ENCODE data around the gene PIK3CA.

Gene PIK3CA

DNA sequence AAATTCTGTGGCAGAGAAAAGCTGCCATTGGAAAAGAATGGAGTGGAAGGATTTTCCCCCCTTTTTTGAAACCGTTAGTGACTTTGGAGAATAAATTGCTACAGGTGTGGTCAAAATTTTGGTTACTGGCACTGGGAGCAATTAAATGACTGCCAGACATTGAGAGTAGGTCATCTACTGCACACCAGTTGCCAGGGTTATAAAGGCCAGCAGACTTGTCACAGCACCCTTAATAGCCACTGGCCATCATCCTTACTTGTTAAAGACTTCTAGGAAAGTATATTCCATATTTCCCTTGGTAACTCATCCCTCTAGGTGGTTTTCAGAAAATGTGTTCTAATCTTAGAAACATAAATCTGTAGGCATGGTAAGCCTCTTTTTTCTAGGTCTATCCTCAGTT is 8.0 kb downstream of the PIK3CA start:
- FAIRE-seq, result peak; percentile 33
- no peak for DNase-seq (ENCODE audit: insufficient read length, low spot score)
- no peak for TF ChIP-seq POLR2AphosphoS5 (IDR thresholded peaks at IDR 0.05; ENCODE audit: low read depth, low read length)
- no peak for TF ChIP-seq SPI1 (IDR thresholded peaks at IDR 0.05; ENCODE audit: low read depth, low read length)
- no peak for TF ChIP-seq POU2F2 (IDR thresholded peaks at IDR 0.05; ENCODE audit: low read depth, low read length)
- TF ChIP-seq TAF1 (IDR thresholded peaks at IDR 0.05; ENCODE audit: low read depth, low read length), result no peak
- TF ChIP-seq PAX5 (IDR thresholded peaks at IDR 0.05; ENCODE audit: insufficient read depth, low read length, severe bottlenecking), result no peak
- TF ChIP-seq POLR2A (IDR thresholded peaks at IDR 0.05; ENCODE audit: low read depth, low read length), result no peak

DNA sequence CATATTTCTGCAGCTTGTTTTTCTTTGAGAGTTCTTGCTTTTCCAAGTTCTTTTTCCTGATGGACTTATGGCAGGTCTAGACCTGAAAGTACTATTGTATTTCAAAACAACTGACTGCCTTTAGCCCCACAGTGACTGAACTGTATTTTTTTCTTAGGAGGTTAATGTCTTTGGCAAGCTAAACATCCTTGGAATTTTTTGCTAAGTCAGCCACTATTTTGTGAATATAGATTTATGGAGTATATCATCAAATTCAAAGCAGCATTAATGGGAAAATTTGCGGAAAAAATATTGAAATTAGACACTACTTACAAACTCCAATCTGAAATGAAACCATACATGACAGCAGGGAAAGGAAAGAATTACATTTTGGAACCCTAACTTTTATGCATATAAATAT is 8.6 kb downstream of the PIK3CA start:
- TF ChIP-seq TAF1 (IDR thresholded peaks at IDR 0.05; ENCODE audit: low read depth, low read length), result no peak
- no peak for TF ChIP-seq PAX5 (IDR thresholded peaks at IDR 0.05; ENCODE audit: insufficient read depth, low read length, severe bottlenecking)
- no peak for TF ChIP-seq POLR2AphosphoS5 (IDR thresholded peaks at IDR 0.05; ENCODE audit: low read depth, low read length)
- no peak for TF ChIP-seq POLR2A (IDR thresholded peaks at IDR 0.05; ENCODE audit: low read depth, low read length)
- FAIRE-seq, result no peak

DNA sequence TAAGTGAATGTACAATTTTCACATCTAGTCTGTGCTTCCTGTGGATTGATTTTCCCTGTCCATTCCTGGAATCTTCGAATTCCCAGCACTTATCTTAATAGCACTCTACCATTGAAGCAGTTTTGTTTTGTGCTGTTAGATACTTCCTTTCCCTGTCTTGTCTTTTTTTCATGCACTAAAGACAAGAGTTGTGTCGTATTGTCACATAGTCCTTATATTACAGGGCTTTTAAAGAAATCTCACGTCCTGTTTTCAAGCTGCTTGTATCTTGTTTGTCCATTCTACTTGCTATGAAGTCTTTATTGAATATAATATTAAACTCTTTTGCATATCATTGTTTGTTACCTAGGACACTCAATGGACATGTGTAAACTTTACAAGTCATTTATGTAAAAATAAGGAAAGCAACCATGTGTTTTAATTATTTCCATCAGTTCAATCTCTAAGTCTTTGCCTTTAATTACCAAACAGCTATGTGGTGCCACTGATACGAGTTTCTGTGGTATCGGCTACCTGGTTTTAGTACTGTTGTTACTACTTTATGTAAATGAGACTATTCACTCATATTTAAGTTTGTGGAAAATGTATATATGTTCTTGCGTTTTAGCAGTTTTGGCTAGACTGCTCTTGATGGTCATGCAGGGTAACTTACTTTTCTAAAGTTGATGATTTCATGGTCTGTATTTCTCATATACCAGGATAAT is 10.3 kb downstream of the PIK3CA start:
- DNase-seq (ENCODE audit: insufficient read length, low spot score), result no peak
- FAIRE-seq, result peak; percentile 74
- TF ChIP-seq POLR2A (IDR thresholded peaks at IDR 0.05; ENCODE audit: low read depth, low read length), result no peak
- TF ChIP-seq TAF1 (IDR thresholded peaks at IDR 0.05; ENCODE audit: low read depth, low read length), result no peak
- peak; percentile 46; the same call in 1 of the 2 replicates for TF ChIP-seq POU2F2 (IDR thresholded peaks at IDR 0.05; ENCODE audit: low read depth, low read length)
- TF ChIP-seq SPI1 (IDR thresholded peaks at IDR 0.05; ENCODE audit: low read depth, low read length), result no peak
- TF ChIP-seq PAX5 (IDR thresholded peaks at IDR 0.05; ENCODE audit: insufficient read depth, low read length, severe bottlenecking), result no peak
- TF ChIP-seq POLR2AphosphoS5 (IDR thresholded peaks at IDR 0.05; ENCODE audit: low read depth, low read length), result no peak

More for the DNA sequence above, 8.6 kb downstream of the PIK3CA start:
- no peak for DNase-seq (ENCODE audit: insufficient read length, low spot score)

- DNase-seq (ENCODE audit: insufficient read length, low spot score) (no peak), FAIRE-seq (no peak)
- peak; percentile 20; the same call in 1 of the 2 replicates for TF ChIP-seq SPI1 (IDR thresholded peaks at IDR 0.05; ENCODE audit: low read depth, low read length)
- no peak for TF ChIP-seq TAF1 (IDR thresholded peaks at IDR 0.05; ENCODE audit: low read depth, low read length)
Measured at GRCh38 chr3:179163503-179163902, 15.3 kb downstream of the PIK3CA start.

GRCh38 chr3:179164857-179165256 is 16.7 kb downstream of the PIK3CA start:
- DNase-seq (ENCODE audit: insufficient read length, low spot score) (no peak), FAIRE-seq (no peak)
- no peak for TF ChIP-seq POLR2A (IDR thresholded peaks at IDR 0.05; ENCODE audit: low read depth, low read length)
- no peak for TF ChIP-seq POLR2AphosphoS5 (IDR thresholded peaks at IDR 0.05; ENCODE audit: low read depth, low read length)
- TF ChIP-seq SPI1 (IDR thresholded peaks at IDR 0.05; ENCODE audit: low read depth, low read length), result no peak
- TF ChIP-seq TAF1 (IDR thresholded peaks at IDR 0.05; ENCODE audit: low read depth, low read length), result no peak
- TF ChIP-seq PAX5 (IDR thresholded peaks at IDR 0.05; ENCODE audit: insufficient read depth, low read length, severe bottlenecking), result no peak
- TF ChIP-seq POU2F2 (IDR thresholded peaks at IDR 0.05; ENCODE audit: low read depth, low read length), result no peak

GRCh38 chr3:179166561-179167201 is 18.5 kb downstream of the PIK3CA start:
- no peak for FAIRE-seq
- DNase-seq (ENCODE audit: insufficient read length, low spot score), result no peak
- TF ChIP-seq SPI1 (IDR thresholded peaks at IDR 0.05; ENCODE audit: low read depth, low read length) (peak; percentile 47; the same call in 1 of the 2 replicates), POLR2A (IDR thresholded peaks at IDR 0.05; ENCODE audit: low read depth, low read length) (no peak)

DNA sequence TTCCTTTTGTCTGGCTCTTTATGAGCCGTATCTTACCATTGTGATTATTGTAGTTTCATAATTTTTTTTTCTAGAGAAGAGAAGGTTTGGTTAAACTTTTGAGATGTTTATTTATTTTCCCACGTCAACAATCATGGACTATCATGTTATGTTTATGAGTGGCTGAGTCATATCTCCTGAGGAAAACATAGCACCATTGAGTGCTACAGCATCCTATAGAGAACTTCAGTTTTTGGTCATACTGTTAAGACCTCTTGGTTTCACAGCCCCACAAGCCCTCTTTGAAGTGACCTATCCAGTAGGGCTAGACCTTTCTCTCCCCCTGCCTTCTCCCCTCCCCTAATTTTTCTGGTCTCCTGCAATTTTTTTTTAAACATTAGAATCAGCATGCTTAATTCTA is 20.8 kb downstream of the PIK3CA start:
- FAIRE-seq (no peak), DNase-seq (ENCODE audit: insufficient read length, low spot score) (no peak)
- TF ChIP-seq POLR2A (IDR thresholded peaks at IDR 0.05; ENCODE audit: low read depth, low read length), result no peak
- TF ChIP-seq SPI1 (IDR thresholded peaks at IDR 0.05; ENCODE audit: low read depth, low read length), result no peak
- no peak for TF ChIP-seq PAX5 (IDR thresholded peaks at IDR 0.05; ENCODE audit: insufficient read depth, low read length, severe bottlenecking)
- no peak for TF ChIP-seq POU2F2 (IDR thresholded peaks at IDR 0.05; ENCODE audit: low read depth, low read length)
- TF ChIP-seq TAF1 (IDR thresholded peaks at IDR 0.05; ENCODE audit: low read depth, low read length), result no peak

- DNase-seq (ENCODE audit: insufficient read length, low spot score) (no peak), FAIRE-seq (no peak)
- TF ChIP-seq POU2F2 (IDR thresholded peaks at IDR 0.05; ENCODE audit: low read depth, low read length) (no peak), SPI1 (IDR thresholded peaks at IDR 0.05; ENCODE audit: low read depth, low read length) (no peak), POLR2AphosphoS5 (IDR thresholded peaks at IDR 0.05; ENCODE audit: low read depth, low read length) (no peak), PAX5 (IDR thresholded peaks at IDR 0.05; ENCODE audit: insufficient read depth, low read length, severe bottlenecking) (no peak), POLR2A (IDR thresholded peaks at IDR 0.05; ENCODE audit: low read depth, low read length) (no peak), TAF1 (IDR thresholded peaks at IDR 0.05; ENCODE audit: low read depth, low read length) (no peak)
Measured at GRCh38 chr3:179172546-179172945, 24.4 kb downstream of the PIK3CA start.

- no peak for DNase-seq (ENCODE audit: insufficient read length, low spot score)
- TF ChIP-seq POLR2AphosphoS5 (IDR thresholded peaks at IDR 0.05; ENCODE audit: low read depth, low read length) (no peak), TAF1 (IDR thresholded peaks at IDR 0.05; ENCODE audit: low read depth, low read length) (no peak), SPI1 (IDR thresholded peaks at IDR 0.05; ENCODE audit: low read depth, low read length) (peak; percentile 80)
- FAIRE-seq, result peak; percentile 87
Measured at GRCh38 chr3:179174316-179174715, 26.2 kb downstream of the PIK3CA start.

- peak; percentile 70 for FAIRE-seq
- no peak for TF ChIP-seq PAX5 (IDR thresholded peaks at IDR 0.05; ENCODE audit: insufficient read depth, low read length, severe bottlenecking)
- no peak for TF ChIP-seq TAF1 (IDR thresholded peaks at IDR 0.05; ENCODE audit: low read depth, low read length)
- no peak for TF ChIP-seq POU2F2 (IDR thresholded peaks at IDR 0.05; ENCODE audit: low read depth, low read length)
Measured at GRCh38 chr3:179174898-179175297, 26.7 kb downstream of the PIK3CA start.

More at GRCh38 chr3:179174898-179175297, 26.7 kb downstream of the PIK3CA start:
- DNase-seq (ENCODE audit: insufficient read length, low spot score), result no peak

Data from GM12891 (cell line).